SK-N-SH treated with all-trans-retinoic acid at 6 μM for 48 hours (cell line): ENCODE data around the gene SLTM.

Experiments
- ARNTL ChIP-seq: fragments of 450-650 bp; formaldehyde crosslinking; IDR thresholded peaks from 2 replicates; pipeline ENCODE4 v1.5.0; 2020; ENCODE audit warnings: low read depth, mild to moderate bottlenecking, moderate library complexity, borderline replicate concordance
- BACH2 ChIP-seq: fragments of 250-450 bp; sonication (Bioruptor Pico); IDR thresholded peaks from 2 replicates; pipeline ENCODE4 v1.9.0; 2021; ENCODE audit warnings: mild to moderate bottlenecking, borderline replicate concordance
- OSR1 ChIP-seq: fragments of 250-450 bp; sonication (Bioruptor Pico); IDR thresholded peaks from 2 replicates; pipeline ENCODE4 v1.8.0; 2022; ENCODE audit warnings: moderate library complexity, mild to moderate bottlenecking, inconsistent platforms
- PATZ1 ChIP-seq: fragments of 250-450 bp; sonication (Bioruptor Pico); IDR thresholded peaks from 2 replicates; pipeline ENCODE4 v1.8.0; 2020; ENCODE audit warnings: mild to moderate bottlenecking, moderate library complexity, borderline replicate concordance
- RARB ChIP-seq: fragments of 250-450 bp; sonication (Bioruptor Pico); IDR thresholded peaks from 2 replicates; pipeline ENCODE4 v1.8.0; 2021; ENCODE audit warnings: mild to moderate bottlenecking, moderate library complexity
- SNAI2 ChIP-seq: fragments of 250-450 bp; sonication (Bioruptor Pico); IDR thresholded peaks from 2 replicates; pipeline ENCODE4 v1.5.0; 2020; ENCODE audit warnings: mild to moderate bottlenecking, moderate library complexity
- TSHZ2 ChIP-seq: fragments of 250-450 bp; sonication (Bioruptor Pico); IDR thresholded peaks from 2 replicates; pipeline ENCODE4 v1.5.0; 2020; ENCODE audit warnings: mild to moderate bottlenecking, moderate library complexity
- ZC3H10 ChIP-seq: fragments of 250-450 bp; sonication (Bioruptor Pico); IDR thresholded peaks from 2 replicates; pipeline ENCODE4 v1.5.1; 2021; ENCODE audit warnings: mild to moderate bottlenecking, moderate library complexity
- ZNF565 ChIP-seq: fragments of 450-650 bp; formaldehyde crosslinking; conservative IDR thresholded peaks from 2 replicates; pipeline ENCODE4 v1.5.0; 2020; ENCODE audit warnings: low read depth, mild to moderate bottlenecking, moderate library complexity

- no peak for TF ChIP-seq ARNTL (CRISPR knock-in tag)
- TF ChIP-seq ZC3H10 (CRISPR knock-in tag): no peak
- TF ChIP-seq TSHZ2 (CRISPR knock-in tag): no peak
- TF ChIP-seq PATZ1 (CRISPR knock-in tag): no peak
- TF ChIP-seq BACH2 (CRISPR knock-in tag): no peak
- TF ChIP-seq SNAI2 (CRISPR knock-in tag): no peak
- TF ChIP-seq RARB: no peak
- TF ChIP-seq ZNF565 (CRISPR knock-in tag): no peak
- no peak for TF ChIP-seq OSR1
Measured at GRCh38 chr15:58923284-58923683, 10.2 kb downstream of the SLTM start.
